SK-N-MC (cell line): Measurements from ENCODE around the gene RPS8.

Experiments
- EZH2 ChIP-seq: fragments of 200-600 bp; sonication (generic); IDR thresholded peaks from one replicate; pipeline ENCODE4 v1.6.1; 2017; ENCODE audit warnings: antibody characterized with exemption
- FOXP2 ChIP-seq: optimal IDR thresholded peaks from 2 replicates; pipeline ENCODE3; 2011; ENCODE audit warnings: mild to moderate bottlenecking, moderate library complexity; ENCODE audit not compliant: insufficient read depth; ENCODE audit errors: extremely low read length, control extremely low read depth
- POLR2AphosphoS5 ChIP-seq: IDR thresholded peaks from 2 replicates; pipeline ENCODE4 v1.6.1; 2012; ENCODE audit warnings: mild to moderate bottlenecking, low read depth, low read length, borderline replicate concordance

DNA sequence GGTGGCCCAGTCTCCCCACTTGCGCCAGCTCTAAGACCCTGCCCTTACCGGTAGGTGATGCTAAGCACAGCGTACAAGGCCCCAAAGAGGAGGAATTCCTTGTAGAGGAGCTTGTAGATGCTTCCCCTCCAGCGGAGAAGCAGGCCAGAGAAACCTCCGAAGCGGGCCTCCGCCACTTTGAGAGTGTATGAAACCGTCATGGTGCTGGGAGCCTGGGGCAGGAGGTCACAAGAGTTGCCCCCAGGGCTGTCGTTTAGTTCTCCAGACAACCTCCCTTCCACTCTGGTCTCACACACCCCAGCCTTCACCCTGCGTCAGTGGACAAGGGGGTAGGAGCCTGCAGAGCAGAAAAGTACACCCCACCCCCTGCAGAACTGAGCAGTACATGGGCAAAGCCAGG lies 12.2 kb downstream of the RPS8 start:
- TF ChIP-seq EZH2, result no peak
- TF ChIP-seq POLR2AphosphoS5, result no peak
- no peak for TF ChIP-seq FOXP2
